Activated CD8-positive, alpha-beta memory T cell treated with anti-CD3 and anti-CD28 coated beads for 36 hours (primary cell): ENCODE data around the gene RNF19B. TPM values are rescaled to one million over a fixed set of nuclear protein-coding genes. Genes with fewer than 3 reads are reported as not detected.

Source experiments
- CTCF ChIA-PET: fragments of 350-600 bp; sonication (Branson Sonifier 250); formaldehyde crosslinking; loops from one replicate; lab custom pipeline; 2021; ENCODE audit warnings: antibody characterized with exemption; lab: Charles Lee
- POLR2A ChIA-PET: fragments of 350-600 bp; sonication (Branson Sonifier 250); formaldehyde crosslinking; loops from one replicate; lab custom pipeline; 2021; ENCODE audit warnings: antibody characterized with exemption; lab: Charles Lee
- total RNA-seq, 2 experiments: library from RNA; stranded (reverse); gene quantifications; one replicate each; pipeline ENCODE4 v1.2.3, GENCODE V29; 2021

RNF19B gene
- total RNA-seq, 2 experiments from 2014 or later = 21.7 to 22.5 TPM

GRCh38 chr1:32886828-32887414, 77.7 kb downstream of the RNF19B start:
- ChIA-PET POLR2A (no interaction called here), CTCF (interaction anchor here (0.6 to 1.9 kb wide), 3 partner anchors 10 to 1288 kb away, joined by 3 to 6 read pairs (median 5); no protein-coding TSS in a partner anchor)

Other genes with a start within 250 kb of the RNF19B start
- gene YARS1, start 147.5 kb downstream of the RNF19B start, total RNA-seq = 100 to 1,000 TPM; 241 to 243 TPM
- 10 to 100 TPM; 34.8 to 35.6 TPM for gene S100PBP, start 147.2 kb downstream of the RNF19B start, total RNA-seq
- not detected for gene FNDC5, start 93.9 kb downstream of the RNF19B start, total RNA-seq
- not detected for gene HPCA, start 78.3 kb downstream of the RNF19B start, total RNA-seq
- 1 to 10 TPM; 3.0 to 3.2 TPM for gene TMEM54, start 63.4 kb downstream of the RNF19B start, total RNA-seq
- gene AK2, start 72.1 kb upstream of the RNF19B start, total RNA-seq = 100 to 1,000 TPM; 384 TPM
- 1 to 10 TPM; 2.0 to 3.4 TPM for gene AZIN2, start 116.3 kb upstream of the RNF19B start, total RNA-seq
- gene TRIM62, start 217.2 kb upstream of the RNF19B start, total RNA-seq = 1 to 10 TPM; 4.5 to 5.3 TPM